ENCODE results near the gene EXOC3. TPM values are rescaled to one million over a fixed set of nuclear protein-coding genes. Genes with fewer than 3 reads are reported as not detected.
A peak's percentile ranks its signal among the peaks of the same experiment; 100 is the strongest.

EXOC3 gene
- total RNA-seq, 4 donors from 2014 or later = 39.1 to 54.6 (median 42.8) TPM

DNA sequence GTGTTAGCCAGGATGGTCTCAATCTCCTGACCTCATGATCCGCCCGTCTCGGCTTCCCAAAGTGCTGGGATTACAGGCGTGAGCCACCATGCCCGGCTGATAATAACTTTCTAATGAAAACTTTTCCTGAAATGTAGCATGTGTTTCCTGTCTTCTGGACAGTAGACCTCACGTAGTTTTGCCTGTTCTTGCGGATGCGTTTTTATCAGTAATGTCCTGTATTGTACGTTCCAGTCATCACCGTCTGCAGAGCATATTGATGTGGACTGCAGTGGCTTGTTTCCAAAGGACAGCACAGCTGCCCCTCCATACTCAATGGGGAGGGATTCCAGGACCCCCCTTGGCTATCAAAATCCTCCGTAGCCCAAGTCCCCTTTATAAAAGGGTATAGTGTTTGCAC, 12.8 kb downstream of the EXOC3 start:
- Histone ChIP-seq H3K27me3 (no peaks in the 10 kb centered on the region), H3K27ac (no peak overlapping the region), H3K9me3 (peaks cover 0 to 14% (median 12%) of the 10 kb centered on the region in 3 donors), H3K4me1 (peaks cover 21 to 73% (median 26%) of the 10 kb centered on the region in 3 donors), H3K4me3 (no peak overlapping the region), H3K36me3 (peaks cover 0 to 98% (median 23%) of the 10 kb centered on the region in 3 donors)
- DNase-seq = no peak
- intact Hi-C loops (cut with DNase I) = no loop called here
- 93 to 96% methylated on average over 11 of the region's 11 CpGs for WGBS, 2 donors
- TF ChIP-seq CTCF (IDR thresholded peaks at IDR 0.05) (no peak), POLR2A (IDR thresholded peaks at IDR 0.05) (no peak)

DNA sequence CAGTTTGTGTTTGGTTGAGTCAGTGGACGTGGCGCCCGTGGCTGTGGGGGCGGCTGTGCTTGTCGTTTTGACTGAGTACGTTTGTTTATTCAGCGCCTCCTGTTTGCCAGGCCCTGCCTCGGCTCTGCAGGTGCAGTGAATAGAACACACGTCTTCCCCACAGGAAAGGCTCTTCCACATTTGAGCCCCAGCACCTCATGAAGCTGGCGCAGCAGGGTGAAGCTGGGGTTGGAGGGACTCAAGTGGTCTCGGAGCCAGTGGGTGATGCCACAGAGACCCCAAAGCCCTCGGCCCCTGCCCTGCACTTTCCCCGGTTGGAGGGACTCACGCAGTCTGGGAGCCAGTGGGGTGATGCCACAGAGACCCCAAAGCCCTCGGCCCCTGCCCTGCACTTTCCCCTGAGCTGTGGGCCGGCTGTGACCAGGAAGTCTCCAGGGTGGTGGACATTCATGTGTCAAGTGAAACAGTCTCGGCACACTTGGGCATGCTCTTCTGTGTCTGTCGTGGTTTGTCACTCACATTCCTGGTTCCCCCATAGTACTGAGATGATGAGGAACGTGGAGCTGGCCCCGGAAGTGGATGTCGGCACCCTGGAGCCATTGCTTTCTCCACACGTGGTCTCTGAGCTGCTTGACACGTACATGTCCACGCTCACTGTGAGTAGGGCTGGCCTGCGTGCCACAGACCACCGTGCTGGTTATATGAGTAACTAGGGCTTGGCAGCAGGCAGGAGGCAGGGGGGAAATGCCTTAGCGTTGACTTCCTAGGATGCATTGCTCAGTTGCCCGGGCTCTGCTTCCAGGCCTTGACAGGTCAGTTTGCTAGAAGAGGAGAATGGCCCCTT, 13.6 kb downstream of the EXOC3 start:
- intact Hi-C loops (cut with DNase I) = no loop called here
- Histone ChIP-seq H3K27me3 (no peaks in the 10 kb centered on the region), H3K27ac (no peak overlapping the region), H3K36me3 (peaks cover 0 to 98% (median 23%) of the 10 kb centered on the region in 3 donors), H3K4me3 (no peak overlapping the region), H3K4me1 (peaks cover 21 to 73% (median 26%) of the 10 kb centered on the region in 3 donors), H3K9me3 (peaks cover 0 to 8% (median 7%) of the 10 kb centered on the region in 3 donors)
- TF ChIP-seq CTCF (IDR thresholded peaks at IDR 0.05) = no peak
- TF ChIP-seq POLR2A (IDR thresholded peaks at IDR 0.05) = no peak
- DNase-seq = no peak
- WGBS, 2 donors = 68 to 80% methylated on average over 11 to 21 of the region's 28 CpGs

DNA sequence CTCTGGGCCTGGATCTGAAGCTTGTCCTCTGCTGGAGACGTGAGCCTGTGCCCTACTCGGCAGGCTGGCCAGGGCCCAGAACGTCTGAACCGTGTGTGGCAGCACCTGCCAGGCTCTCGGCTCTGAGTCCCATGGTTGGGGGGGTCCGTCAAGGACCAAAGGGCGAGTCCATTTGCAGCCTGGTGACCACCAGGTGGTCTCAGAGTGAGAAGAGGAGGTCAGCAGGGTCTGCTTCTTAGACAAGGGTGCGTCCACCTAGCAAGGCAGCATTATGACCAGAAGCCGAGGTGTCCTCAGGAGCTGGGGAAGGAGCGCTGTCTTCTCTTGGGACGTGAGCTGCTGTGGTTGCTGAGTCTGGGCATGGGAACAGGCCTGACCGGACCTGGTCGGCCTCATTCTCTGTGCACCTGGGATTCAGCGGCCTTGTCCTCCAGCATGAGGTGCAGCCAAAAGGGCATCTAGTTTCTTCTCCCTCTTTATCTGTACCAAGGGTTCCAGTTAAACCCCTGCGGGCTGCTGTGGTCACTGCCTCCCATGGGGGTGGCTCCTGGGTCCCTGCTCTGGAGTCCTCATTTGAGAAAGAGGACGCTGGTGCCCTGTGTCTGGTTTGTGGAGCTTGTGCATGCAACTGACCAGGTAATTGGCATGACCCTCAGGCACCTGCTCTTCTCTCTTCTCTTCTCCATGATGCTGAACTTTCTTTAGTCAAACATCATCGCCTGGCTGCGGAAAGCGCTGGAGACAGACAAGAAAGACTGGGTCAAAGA, 14.4 kb downstream of the EXOC3 start:
- no peak overlapping the region for H3K4me3 ChIP-seq
- TF ChIP-seq POLR2A (IDR thresholded peaks at IDR 0.05) (no peak), CTCF (IDR thresholded peaks at IDR 0.05) (no peak)
- H3K27me3 ChIP-seq = no peaks in the 10 kb centered on the region
- 83 to 93% methylated on average over 1 to 3 of the region's 19 CpGs for WGBS, 2 donors
- peaks cover 6 to 98% (median 27%) of the 10 kb centered on the region in 3 donors for H3K36me3 ChIP-seq
- peaks cover 21 to 73% (median 26%) of the 10 kb centered on the region in 3 donors for H3K4me1 ChIP-seq
- intact Hi-C loops (cut with DNase I) = no loop called here
- no peak for DNase-seq
- H3K9me3 ChIP-seq = peaks cover 0 to under 1% (median 0%) of the 10 kb centered on the region in 3 donors
- peak overlapping the region in 2 of 4 donors; percentile 67 to 78 for H3K27ac ChIP-seq

- H3K36me3 ChIP-seq = peaks cover 6 to 98% (median 28%) of the 10 kb centered on the region in 3 donors
- no peaks in the 10 kb centered on the region for H3K9me3 ChIP-seq
- TF ChIP-seq CTCF (IDR thresholded peaks at IDR 0.05) = no peak
- no peak for TF ChIP-seq POLR2A (IDR thresholded peaks at IDR 0.05)
- no peak overlapping the region for H3K4me3 ChIP-seq
- peaks cover 10 to 61% (median 16%) of the 10 kb centered on the region in 3 donors for H3K4me1 ChIP-seq
- peak overlapping the region; percentile 48 to 78 (median 60) for H3K27ac ChIP-seq
- 37 to 57% methylated on average over 17 of the region's 17 CpGs for WGBS, 2 donors
- no peak for DNase-seq
- intact Hi-C loops (cut with DNase I) = no loop called here
- no peaks in the 10 kb centered on the region for H3K27me3 ChIP-seq
Observed at GRCh38 chr5:458547-459353, 15.8 kb downstream of the EXOC3 start.
